ENCODE data around the gene UGP2.
"Not testable (repeated sequence)": the region's sequence is repeated elsewhere in the genome, so short reads cannot be mapped to it uniquely, and the experiment has no call there.

Gene UGP2

GRCh38 chr2:63846487-63846886, 4.8 kb downstream of the UGP2 start:
- FAIRE-seq (no peak), DNase-seq (ENCODE audit: insufficient read length, low spot score) (no peak)
- TF ChIP-seq PAX5 (IDR thresholded peaks at IDR 0.05; ENCODE audit: insufficient read depth, low read length, severe bottlenecking), result no peak
- no peak for TF ChIP-seq POU2F2 (IDR thresholded peaks at IDR 0.05; ENCODE audit: low read depth, low read length)
- no peak for TF ChIP-seq SPI1 (IDR thresholded peaks at IDR 0.05; ENCODE audit: low read depth, low read length)
- no peak for TF ChIP-seq TAF1 (IDR thresholded peaks at IDR 0.05; ENCODE audit: low read depth, low read length)
- no peak for TF ChIP-seq POLR2AphosphoS5 (IDR thresholded peaks at IDR 0.05; ENCODE audit: low read depth, low read length)
- TF ChIP-seq POLR2A (IDR thresholded peaks at IDR 0.05; ENCODE audit: low read depth, low read length), result no peak

- FAIRE-seq; DNase-seq (ENCODE audit: insufficient read length, low spot score): not testable (repeated sequence)
Observed at GRCh38 chr2:63847571-63847970, 5.9 kb downstream of the UGP2 start.

- FAIRE-seq, result no peak
- no peak for DNase-seq (ENCODE audit: insufficient read length, low spot score)
- TF ChIP-seq SPI1 (IDR thresholded peaks at IDR 0.05; ENCODE audit: low read depth, low read length) (no peak), TAF1 (IDR thresholded peaks at IDR 0.05; ENCODE audit: low read depth, low read length) (no peak)
Observed at GRCh38 chr2:63849381-63850203, 7.9 kb downstream of the UGP2 start.

DNA sequence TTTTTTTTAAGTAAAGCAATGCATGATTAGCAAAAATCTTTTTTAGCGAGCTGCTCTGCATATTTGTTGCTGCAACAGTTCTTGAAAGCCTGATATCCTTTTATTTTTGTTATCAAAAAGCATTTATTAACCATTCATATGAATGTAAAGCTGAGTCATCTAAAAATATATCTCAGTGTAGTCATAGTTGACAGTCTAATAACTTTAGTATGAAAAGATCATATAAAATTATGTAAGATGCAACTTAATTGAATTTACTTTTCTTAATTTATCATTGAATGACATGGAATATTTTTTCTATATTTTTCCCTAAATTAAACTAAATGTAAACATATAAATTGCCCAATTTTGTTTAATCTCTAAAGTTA, 8.5 kb downstream of the UGP2 start:
- no peak for FAIRE-seq
- TF ChIP-seq PAX5 (IDR thresholded peaks at IDR 0.05; ENCODE audit: insufficient read depth, low read length, severe bottlenecking) (no peak), POLR2AphosphoS5 (IDR thresholded peaks at IDR 0.05; ENCODE audit: low read depth, low read length) (no peak)
- DNase-seq (ENCODE audit: insufficient read length, low spot score), result no peak

DNA sequence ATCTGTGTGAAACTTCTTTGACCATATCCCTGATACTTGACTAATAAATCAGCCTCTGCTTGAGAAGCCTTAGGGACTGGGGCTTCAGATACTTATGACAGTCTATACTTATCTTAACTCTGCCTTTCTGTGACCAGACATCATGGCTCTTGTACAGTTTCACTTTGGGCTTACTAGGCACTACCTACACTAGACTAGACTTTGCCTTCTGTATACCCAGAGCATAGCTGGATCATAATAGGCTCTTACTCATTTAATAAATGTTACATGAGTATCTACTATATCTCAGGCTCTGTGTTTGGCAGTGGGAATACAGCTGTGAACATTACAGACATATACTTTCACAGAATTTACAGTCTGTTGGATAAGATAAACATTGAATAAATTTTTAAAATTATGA, 9.0 kb downstream of the UGP2 start:
- TF ChIP-seq POU2F2 (IDR thresholded peaks at IDR 0.05; ENCODE audit: low read depth, low read length) (no peak), POLR2A (IDR thresholded peaks at IDR 0.05; ENCODE audit: low read depth, low read length) (no peak), PAX5 (IDR thresholded peaks at IDR 0.05; ENCODE audit: insufficient read depth, low read length, severe bottlenecking) (no peak), POLR2AphosphoS5 (IDR thresholded peaks at IDR 0.05; ENCODE audit: low read depth, low read length) (no peak), SPI1 (IDR thresholded peaks at IDR 0.05; ENCODE audit: low read depth, low read length) (no peak), TAF1 (IDR thresholded peaks at IDR 0.05; ENCODE audit: low read depth, low read length) (no peak)
- DNase-seq (ENCODE audit: insufficient read length, low spot score), result no peak
- FAIRE-seq, result no peak

DNA sequence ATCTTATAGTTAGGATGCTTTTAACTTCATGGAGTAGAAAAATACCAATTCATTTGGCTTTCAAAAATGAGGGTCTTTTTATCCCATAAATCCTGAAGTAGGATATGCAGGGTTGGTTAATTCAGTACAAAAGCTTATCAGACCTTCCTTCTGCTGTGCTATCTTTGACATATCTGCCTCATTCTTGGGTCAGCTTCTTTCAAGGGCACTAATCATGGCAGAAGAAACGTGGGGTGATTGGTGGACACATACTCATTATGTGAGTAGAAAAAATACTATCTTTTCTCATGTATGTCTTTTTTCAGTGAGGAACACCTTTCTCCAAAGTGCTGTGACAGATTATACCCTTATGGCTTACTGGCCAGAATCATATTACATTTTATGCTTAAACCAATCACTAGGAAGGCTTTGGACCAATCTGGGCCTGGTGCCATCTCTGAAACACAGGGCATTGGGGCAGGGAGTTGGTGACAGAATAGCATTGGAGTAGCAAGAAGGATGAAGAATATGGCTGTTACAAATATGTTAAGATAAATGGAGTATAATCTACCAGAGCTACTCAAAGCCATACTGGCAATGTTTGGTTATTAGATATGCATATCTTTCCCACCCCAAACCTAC, 10.1 kb downstream of the UGP2 start:
- no peak for TF ChIP-seq PAX5 (IDR thresholded peaks at IDR 0.05; ENCODE audit: insufficient read depth, low read length, severe bottlenecking)
- FAIRE-seq, result no peak
- no peak for DNase-seq (ENCODE audit: insufficient read length, low spot score)

- FAIRE-seq (no peak), DNase-seq (ENCODE audit: insufficient read length, low spot score) (no peak)
- TF ChIP-seq TAF1 (IDR thresholded peaks at IDR 0.05; ENCODE audit: low read depth, low read length), result no peak
- no peak for TF ChIP-seq POU2F2 (IDR thresholded peaks at IDR 0.05; ENCODE audit: low read depth, low read length)
- TF ChIP-seq PAX5 (IDR thresholded peaks at IDR 0.05; ENCODE audit: insufficient read depth, low read length, severe bottlenecking), result no peak
- TF ChIP-seq SPI1 (IDR thresholded peaks at IDR 0.05; ENCODE audit: low read depth, low read length), result no peak
- TF ChIP-seq POLR2AphosphoS5 (IDR thresholded peaks at IDR 0.05; ENCODE audit: low read depth, low read length), result no peak
Observed at GRCh38 chr2:63853527-63854310, 12.0 kb downstream of the UGP2 start.

DNA sequence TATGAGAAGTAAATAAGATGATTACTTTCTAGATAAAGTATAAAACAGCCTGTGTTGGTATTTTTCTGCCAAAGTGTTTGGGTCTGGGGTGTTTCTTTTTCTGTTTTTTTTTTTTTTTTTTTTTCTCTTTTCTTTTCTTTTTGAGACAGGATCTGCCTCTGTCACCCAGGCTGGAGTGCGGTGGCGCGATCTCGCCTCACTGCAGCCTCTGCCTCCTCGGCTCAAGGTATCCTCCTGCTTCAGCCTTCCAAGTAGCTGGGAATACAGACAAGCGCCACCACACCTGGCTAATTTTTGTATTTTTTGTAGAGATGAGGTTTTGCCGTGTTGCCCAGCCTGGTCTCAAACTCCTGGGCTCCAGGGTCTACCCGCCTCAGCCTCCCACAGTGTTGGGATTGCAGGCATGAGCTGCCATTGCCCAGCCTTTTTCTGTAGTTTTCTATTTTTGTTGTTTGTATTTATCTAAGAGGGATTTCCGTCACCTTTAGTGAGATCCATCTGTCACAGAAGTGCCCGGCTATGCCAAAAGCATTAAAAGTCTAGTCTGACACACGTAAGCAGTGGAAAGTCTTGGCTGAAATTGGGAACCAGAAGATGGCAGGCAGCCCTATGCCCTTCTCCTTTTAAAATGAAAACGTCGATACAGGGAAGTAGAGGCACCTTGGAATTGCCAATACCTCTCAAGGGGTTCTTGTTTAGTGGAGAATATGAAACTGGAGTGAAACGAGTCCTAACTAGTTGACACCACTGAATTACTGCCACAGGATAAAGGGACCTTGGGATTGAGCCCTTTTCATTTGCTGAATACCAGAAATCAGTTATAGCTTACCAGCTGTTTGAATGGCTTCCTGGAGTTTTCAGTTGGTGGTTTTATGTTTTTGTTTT, 14.0 kb downstream of the UGP2 start:
- FAIRE-seq (peak; percentile 9), DNase-seq (ENCODE audit: insufficient read length, low spot score) (no peak)
- no peak for TF ChIP-seq POU2F2 (IDR thresholded peaks at IDR 0.05; ENCODE audit: low read depth, low read length)
- TF ChIP-seq PAX5 (IDR thresholded peaks at IDR 0.05; ENCODE audit: insufficient read depth, low read length, severe bottlenecking), result no peak
- TF ChIP-seq TAF1 (IDR thresholded peaks at IDR 0.05; ENCODE audit: low read depth, low read length), result no peak
- TF ChIP-seq POLR2AphosphoS5 (IDR thresholded peaks at IDR 0.05; ENCODE audit: low read depth, low read length), result no peak
- no peak for TF ChIP-seq POLR2A (IDR thresholded peaks at IDR 0.05; ENCODE audit: low read depth, low read length)

- FAIRE-seq, result peak; percentile 57
- TF ChIP-seq POLR2A (IDR thresholded peaks at IDR 0.05; ENCODE audit: low read depth, low read length) (no peak), POU2F2 (IDR thresholded peaks at IDR 0.05; ENCODE audit: low read depth, low read length) (no peak), POLR2AphosphoS5 (IDR thresholded peaks at IDR 0.05; ENCODE audit: low read depth, low read length) (no peak), PAX5 (IDR thresholded peaks at IDR 0.05; ENCODE audit: insufficient read depth, low read length, severe bottlenecking) (no peak), SPI1 (IDR thresholded peaks at IDR 0.05; ENCODE audit: low read depth, low read length) (no peak), TAF1 (IDR thresholded peaks at IDR 0.05; ENCODE audit: low read depth, low read length) (no peak)
- DNase-seq (ENCODE audit: insufficient read length, low spot score), result no peak
Observed at GRCh38 chr2:63856303-63856603, 14.6 kb downstream of the UGP2 start.

DNA sequence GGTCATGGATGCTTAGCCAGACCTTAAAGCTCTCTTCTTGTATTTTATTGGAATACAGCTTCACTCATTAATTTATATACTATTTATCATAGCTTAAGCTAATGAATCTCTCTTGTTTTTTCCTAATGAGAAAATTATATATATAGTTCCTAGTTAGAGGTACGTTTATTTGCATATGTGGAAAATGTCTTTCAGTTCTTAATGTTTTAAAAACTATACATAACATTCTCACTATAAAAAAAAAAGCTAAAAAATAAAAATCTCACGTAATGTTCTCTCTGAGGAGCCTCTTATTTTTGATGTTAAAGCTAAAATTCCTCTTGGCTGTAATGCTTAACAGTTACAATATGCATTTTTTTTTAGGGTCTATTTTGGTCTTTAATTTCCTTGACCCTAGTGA, 16.6 kb downstream of the UGP2 start:
- TF ChIP-seq TAF1 (IDR thresholded peaks at IDR 0.05; ENCODE audit: low read depth, low read length), result no peak
- FAIRE-seq (no peak), DNase-seq (ENCODE audit: insufficient read length, low spot score) (no peak)
